ENCODE results near the gene ADGRL1.

- TF ChIP-seq CTCF (IDR thresholded peaks at IDR 0.05): no peak
- no peak for TF ChIP-seq POLR2A (IDR thresholded peaks at IDR 0.05)
- TF ChIP-seq POLR2AphosphoS5 (IDR thresholded peaks at IDR 0.05): no peak
These were observed 90.2 kb downstream of the ADGRL1 start for GRCh38 chr19:14115756-14116155.

Data from suprapubic skin (tissue), 4 donors.